GM21529 (cell line): ENCODE measurements around the gene KCNJ5.

ENCODE experiments used
- ATAC-seq: cut with Tn5 transposase; IDR thresholded peaks from one replicate; pipeline ENCODE4 v1.9.1; 2021; ENCODE audit not compliant: unreplicated experiment

The KCNJ5 gene

DNA sequence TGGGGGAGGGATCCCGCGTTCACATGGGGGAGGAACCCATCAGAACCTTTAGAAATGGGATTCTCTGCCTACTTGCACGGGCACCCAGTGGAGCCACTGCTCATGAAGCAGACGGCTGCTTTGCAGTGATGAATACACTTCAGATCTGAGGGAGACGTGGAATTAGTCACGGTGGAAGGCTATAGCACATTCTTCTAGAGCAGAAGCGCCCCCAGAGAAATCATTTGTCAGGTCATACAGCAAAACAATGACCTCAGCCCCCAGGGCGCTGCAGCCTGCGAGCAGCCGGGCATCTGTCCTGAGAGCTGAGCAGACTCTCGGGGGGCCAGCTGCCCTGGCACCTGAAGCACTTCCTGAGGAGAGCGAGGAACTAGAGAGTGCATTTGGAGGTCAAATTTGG lies 38.8 kb downstream of the KCNJ5 start:
- ATAC-seq: no peak

DNA sequence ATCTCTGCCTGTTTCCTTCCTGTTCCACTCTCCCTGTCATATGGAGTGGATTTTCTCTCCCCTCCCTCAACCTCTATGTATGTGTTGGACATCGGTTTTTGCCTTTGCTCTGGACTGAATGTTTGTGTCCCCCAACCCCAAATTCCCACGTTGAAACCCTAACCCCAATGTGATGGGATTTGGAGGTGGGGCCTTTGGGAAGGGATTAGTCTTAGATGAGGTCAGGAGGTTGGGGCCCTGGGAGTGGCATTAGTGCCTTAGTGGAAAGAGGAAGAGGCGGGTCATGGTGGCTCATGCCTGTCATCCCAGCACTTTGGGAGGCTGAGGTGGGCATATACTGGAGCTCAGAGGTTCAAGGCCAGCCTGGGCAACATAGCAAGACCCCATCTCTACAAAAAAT lies 39.9 kb downstream of the KCNJ5 start:
- no peak for ATAC-seq

DNA sequence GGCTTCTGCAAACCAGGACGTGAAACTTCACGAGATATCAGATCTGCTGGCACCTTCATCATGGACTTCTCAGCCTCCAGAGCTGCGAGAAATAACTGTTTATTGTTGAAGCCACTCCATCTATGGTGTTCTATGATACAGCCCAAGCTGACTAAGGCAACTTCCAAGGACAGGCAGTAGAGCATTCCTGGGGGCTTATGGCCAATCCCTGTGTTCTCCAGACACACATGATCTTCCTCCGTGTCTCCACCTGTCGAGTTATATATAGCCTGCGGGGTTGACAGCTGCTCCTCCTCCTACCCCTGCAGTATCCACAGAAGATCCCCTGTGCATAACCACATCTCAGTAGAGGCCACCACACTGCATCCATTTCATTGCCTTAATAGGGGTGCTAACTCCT lies 40.5 kb downstream of the KCNJ5 start:
- ATAC-seq: no peak

GRCh38 chr11:128933481-128934178 lies 42.5 kb downstream of the KCNJ5 start:
- ATAC-seq: no peak

DNA sequence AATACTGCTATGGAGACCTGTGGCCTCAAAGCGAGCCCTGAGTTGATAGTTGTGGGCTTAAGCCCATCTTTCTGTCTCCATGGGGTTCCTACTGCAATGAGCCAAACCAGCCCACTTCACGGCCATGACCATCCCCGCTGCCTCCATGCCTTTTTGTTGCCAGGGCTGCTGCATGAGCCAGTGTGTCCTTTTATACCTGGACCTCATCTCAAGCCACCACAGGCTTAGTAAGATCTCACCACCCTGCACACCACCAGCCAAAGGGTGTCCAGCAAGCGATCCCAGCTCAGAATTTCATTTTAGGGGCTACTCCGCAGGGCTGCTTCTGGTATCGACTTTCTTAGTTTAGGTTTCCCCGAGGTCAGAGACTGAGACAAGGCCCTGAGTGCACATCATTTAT lies 43.2 kb downstream of the KCNJ5 start:
- ATAC-seq: no peak

DNA sequence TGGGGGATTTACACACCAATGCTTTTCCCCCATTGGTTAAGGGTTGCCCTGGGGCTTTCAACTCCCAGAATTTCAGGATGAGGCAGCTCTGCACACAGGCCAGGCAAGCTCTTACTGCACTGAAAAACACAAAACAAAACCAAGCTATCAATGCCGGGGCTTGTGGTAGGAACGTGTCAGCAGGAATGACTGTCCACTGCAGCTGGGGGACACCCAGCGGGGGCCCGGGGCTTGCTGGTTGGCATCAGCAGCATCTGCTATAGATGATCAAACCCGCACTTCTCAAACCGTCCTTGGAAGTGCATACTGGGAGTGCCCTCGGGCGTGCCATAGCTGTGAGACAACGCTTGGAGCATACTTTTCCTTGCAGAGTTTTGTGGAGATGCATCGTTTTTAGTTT lies 43.8 kb downstream of the KCNJ5 start:
- ATAC-seq: no peak

GRCh38 chr11:128936606-128937251 lies 45.6 kb downstream of the KCNJ5 start:
- no peak for ATAC-seq

DNA sequence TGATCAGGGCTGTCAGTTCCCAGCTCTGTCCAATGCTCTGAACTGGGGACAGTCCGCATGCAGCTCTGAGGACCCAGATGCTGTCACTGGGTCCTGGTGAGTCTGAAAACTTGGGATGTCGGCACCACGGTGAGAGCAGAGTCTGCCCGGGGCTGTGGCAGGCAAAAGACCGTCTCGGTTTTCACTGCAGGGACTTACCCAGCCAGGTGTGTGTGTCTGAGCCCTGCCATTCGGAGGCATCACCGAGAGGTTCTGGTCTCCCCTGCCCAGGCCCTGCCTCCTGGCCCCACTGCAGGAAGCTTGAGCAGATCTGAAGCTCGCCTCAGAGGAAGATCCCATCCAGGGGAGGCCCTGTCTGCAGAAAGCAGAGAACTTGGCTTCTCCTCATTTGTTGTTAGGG lies 46.3 kb downstream of the KCNJ5 start:
- ATAC-seq: no peak

DNA sequence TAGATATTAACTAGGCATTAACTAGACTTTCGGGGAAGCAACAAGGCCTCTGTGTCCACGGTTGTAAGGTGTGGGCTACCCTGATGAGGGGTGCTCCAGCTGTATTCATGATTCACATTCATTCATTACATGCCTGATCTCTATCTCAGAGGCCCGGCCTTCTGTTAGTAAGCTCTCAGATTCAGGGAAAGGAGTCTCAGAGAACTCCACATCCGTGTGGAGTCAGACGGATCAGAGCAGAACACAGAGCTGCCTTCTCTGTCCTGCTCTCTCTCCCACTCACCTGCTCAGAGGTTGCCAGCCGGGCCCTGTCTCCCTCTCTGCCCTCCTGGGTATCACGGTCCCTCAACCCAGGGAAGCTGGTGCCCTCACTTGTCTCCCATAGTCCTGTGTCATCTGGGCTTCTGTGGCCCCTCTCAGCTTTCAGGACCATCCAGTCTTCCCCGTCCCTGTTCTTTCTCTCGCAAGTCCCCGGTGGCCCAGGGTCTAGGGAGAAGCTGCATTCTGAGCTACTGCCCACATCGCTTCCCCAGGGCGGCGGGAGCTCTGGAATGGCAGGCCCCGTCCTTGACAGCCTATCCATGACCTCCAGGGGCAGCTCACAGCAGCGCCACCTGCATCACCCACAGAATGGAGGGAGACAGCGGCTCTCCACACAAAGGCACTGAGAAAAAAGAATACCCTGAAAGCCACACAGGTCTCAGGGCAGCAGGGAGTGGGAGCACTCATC lies 47.2 kb downstream of the KCNJ5 start:
- no peak for ATAC-seq

DNA sequence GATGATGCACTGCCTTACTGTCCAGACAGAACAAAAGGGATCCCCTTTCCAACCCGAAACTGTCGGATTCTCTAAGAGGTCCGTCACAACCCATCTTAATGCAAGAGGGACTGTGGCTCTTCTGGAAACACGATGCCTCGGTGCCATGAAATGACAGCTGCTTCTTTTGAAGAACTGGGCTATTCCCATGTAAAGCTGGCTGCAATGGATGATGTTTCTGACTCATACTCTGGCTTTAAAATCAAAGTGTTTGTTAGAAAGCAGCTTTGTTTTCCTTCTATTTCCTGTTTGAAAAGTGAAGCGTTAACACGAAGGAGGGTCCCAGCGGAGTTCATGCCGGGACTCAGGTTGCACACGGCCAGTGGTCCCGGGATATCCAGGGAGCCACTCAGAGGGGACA lies 48.4 kb downstream of the KCNJ5 start:
- ATAC-seq: no peak

GRCh38 chr11:128940156-128940555 lies 49.0 kb downstream of the KCNJ5 start:
- ATAC-seq: no peak

GRCh38 chr11:128940603-128941002 lies 49.4 kb downstream of the KCNJ5 start:
- ATAC-seq: no peak

DNA sequence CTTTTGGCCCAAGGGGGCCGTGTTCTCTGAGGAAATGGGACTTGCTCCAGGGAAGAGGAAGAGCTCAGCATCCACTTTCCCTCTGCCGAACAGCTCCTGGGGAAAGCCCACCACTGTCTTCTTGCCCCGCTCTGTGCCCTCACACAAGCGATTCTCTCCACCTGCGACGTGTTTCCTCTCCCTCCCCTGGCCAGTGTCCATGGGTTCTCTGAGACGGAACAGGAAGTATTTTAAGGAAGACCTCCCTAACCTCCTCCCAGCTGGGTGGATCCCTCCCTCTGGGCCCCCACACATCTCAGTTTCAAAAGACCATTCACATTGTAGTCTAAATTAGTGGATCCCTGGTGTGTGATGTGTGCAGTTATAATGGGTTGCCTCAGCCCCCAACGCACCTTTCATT lies 50.0 kb downstream of the KCNJ5 start:
- no peak for ATAC-seq

DNA sequence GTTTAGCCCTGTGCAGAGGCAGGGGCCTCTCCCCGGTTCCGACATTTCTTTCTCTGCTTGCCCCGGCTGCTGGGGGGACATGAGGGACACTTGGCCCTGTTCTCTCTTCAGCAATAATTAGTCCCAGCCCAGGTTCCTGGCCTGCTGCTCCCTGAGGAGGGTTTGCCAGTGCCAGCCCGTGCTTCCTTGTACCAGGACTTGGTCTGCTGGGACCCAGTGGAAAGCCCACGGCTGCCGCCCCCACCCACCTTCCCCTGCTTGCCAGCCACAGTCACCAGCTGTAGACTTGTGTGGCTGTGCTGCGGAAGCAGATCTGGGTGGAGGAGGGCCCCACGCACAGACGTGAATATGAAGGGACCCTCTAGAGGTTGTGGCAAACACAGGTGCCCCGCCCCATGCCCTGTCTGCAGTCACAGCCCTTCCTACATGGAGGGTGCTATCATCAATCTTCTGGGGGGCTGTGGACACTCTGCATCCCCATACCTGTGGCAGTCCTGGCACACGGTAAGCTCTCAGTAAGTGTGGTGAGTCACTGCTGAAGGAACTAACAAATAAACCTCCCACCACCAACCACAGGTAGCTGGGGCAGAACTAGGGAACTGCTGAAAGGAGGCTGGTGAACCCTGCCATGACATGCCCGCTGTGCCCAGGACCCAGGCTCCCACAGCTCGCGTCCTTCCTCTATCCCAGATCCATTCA lies 50.6 kb downstream of the KCNJ5 start:
- no peak for ATAC-seq

DNA sequence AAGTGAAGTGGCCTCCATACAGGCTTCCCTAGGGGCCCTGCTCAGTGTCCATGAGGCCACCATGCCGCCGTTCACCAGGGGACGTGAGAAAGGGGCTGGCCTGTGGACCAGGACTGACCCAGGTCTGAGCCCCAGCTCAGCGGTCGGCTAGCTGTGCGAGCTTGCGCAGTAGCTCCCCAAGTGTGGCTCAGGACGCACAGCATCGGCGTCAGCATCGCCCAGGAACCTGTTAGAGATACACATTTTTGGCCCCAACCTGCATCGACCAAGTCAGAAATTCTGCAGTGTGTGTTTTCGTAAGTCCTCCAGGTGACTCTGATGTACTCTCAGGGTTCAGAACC lies 51.1 kb downstream of the KCNJ5 start:
- no peak for ATAC-seq

DNA sequence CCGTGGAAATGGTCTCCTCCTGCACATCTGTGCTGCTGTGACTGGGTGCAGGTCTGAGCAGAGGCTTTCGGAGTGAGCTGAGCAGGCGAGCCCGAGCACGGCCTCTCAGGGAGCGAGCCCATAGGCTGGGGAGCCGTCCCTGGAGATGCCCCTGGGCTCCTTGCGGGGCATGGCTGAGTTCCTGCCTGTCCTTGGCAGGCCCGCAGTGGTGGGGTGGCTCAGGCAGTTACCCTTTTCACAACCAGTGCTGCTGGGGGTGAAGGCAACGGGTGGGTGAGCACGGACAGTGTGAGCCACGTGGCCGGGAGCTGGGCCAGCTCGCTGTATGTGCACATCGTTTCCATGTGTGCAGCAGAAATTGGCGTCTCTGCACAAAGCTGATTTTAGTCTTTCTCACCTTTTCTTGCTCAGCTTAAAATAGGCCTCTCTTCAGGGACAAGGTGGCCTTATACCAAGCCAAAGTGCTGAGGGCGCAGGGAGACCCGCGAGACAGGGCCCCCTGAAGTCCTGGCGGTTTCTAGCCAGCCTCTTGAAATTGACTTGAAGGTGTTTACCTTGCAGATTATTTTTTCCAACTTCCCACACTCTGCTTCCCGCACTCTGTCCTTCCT lies 51.8 kb downstream of the KCNJ5 start, which contains the start of gene TP53AIP1:
TP53AIP1 (minus strand) TSS at position 55 of the 611 bp plus-strand sequence. CDS start 5,053 bp downstream, outside the sequence.
- no peak for ATAC-seq

DNA sequence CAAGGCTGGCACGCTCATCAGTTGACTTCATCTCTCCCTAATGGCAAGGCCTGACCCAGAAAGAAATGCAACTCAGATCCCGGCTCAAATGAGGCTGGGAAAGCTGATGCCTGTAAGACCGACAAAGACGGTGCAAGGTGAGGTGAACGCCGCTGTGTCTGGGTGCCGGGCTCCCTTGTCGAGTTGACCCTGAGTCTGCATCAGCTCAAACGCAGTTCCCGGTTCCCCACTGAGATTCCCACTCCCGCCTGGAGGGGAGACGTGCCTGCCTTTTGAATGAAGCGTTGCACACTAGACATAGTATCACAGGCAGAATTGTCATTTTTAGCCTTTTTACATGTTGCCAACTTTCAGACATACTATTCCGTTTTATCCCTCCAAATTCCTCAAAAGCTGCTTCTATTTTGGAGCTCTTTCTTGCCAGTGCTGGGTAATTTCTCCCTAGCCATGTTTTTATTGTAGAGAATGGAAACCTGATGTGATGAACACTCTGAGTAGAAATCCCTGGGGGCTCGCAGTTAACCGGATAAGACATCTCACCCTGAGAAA lies 52.3 kb downstream of the KCNJ5 start:
- no peak for ATAC-seq

- ATAC-seq: no peak
Measured at GRCh38 chr11:128946648-128947047, 55.5 kb downstream of the KCNJ5 start.

DNA sequence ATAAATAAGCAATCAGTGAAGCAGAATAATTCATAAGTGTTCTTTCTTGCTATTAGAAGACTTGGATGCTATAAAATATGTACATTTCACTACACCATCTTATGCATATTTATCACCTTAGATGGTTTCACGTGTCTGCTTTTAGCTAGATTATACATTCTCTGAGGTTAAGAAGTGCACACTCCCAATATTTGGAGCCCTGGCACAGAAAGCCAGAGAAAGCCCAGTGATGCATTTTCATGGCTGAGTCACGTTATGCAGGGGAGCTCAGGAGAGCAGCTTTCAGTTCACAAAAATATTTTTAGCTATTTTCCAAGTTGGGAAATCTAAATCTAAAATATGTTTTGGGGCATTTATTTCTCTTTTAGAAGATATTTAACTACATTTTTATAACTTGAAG lies 56.6 kb downstream of the KCNJ5 start:
- ATAC-seq: no peak

GRCh38 chr11:128948583-128948982 lies 57.4 kb downstream of the KCNJ5 start:
- no peak for ATAC-seq
